ENCODE results near the gene B4GALT3. TPM values are rescaled to one million over a fixed set of nuclear protein-coding genes. Genes with fewer than 3 reads are reported as not detected.

Gene B4GALT3
- total RNA-seq, 3 donors from 2014 or later (not counting 1 experiment from before 2014, with no cell fraction given): 58.4 to 62.2 (median 59.4) TPM

DNA sequence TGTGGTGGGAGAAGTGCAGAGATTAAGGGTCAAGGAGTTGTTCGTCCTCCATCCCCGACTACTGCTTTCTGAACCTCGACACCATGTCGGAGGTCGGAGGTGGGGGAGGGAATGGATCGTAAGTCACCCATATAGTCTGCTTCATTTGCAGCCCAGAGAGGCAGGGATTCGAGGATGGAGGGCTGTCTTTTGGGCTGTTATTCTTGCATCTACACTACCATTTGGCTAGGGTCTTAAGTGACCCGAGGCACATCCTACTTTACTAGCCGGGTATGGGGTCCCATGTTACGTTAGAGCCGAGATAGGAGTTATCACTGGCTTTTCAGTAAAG, 17.4 kb downstream of the B4GALT3 start:
- Mint-ChIP-seq H3K36me3 (peaks cover 12% of the 10 kb centered on the region), H3K4me1 (peaks cover 35 to 64% of the 10 kb centered on the region in 2 donors), H3K9me3 (no peaks in the 10 kb centered on the region), H3K27ac (peak overlapping the region; percentile 79 to 97), H3K4me3 (peak overlapping the region; percentile 91), H3K27me3 (ENCODE audit: low read depth in 2 of 2) (no peaks in the 10 kb centered on the region)
- intact Hi-C loops (cut with micrococcal nuclease): no loop called here
- Histone ChIP-seq H3K27ac (ENCODE audit: low read length) (peak overlapping the region; percentile 84), H3K36me3 (ENCODE audit: control insufficient read depth, insufficient read depth, low read length) (peaks cover 26% of the 10 kb centered on the region), H3K4me1 (ENCODE audit: control insufficient read depth, insufficient read depth, low read length) (peaks cover 22% of the 10 kb centered on the region), H3K27me3 (ENCODE audit: control insufficient read depth, insufficient read depth, low read length) (no peaks in the 10 kb centered on the region), H3K4me3 (ENCODE audit: low read length) (peak overlapping the region; percentile 86), H3K9me3 (ENCODE audit: control insufficient read depth, insufficient read depth, low read length) (no peaks in the 10 kb centered on the region)
- DNase-seq (no peak), ATAC-seq (no peak)
- TF ChIP-seq CTCF (IDR thresholded peaks at IDR 0.05): no peak
- 16% methylated on average over 11 of the region's 11 CpGs for WGBS (ENCODE audit: insufficient coverage)

DNA sequence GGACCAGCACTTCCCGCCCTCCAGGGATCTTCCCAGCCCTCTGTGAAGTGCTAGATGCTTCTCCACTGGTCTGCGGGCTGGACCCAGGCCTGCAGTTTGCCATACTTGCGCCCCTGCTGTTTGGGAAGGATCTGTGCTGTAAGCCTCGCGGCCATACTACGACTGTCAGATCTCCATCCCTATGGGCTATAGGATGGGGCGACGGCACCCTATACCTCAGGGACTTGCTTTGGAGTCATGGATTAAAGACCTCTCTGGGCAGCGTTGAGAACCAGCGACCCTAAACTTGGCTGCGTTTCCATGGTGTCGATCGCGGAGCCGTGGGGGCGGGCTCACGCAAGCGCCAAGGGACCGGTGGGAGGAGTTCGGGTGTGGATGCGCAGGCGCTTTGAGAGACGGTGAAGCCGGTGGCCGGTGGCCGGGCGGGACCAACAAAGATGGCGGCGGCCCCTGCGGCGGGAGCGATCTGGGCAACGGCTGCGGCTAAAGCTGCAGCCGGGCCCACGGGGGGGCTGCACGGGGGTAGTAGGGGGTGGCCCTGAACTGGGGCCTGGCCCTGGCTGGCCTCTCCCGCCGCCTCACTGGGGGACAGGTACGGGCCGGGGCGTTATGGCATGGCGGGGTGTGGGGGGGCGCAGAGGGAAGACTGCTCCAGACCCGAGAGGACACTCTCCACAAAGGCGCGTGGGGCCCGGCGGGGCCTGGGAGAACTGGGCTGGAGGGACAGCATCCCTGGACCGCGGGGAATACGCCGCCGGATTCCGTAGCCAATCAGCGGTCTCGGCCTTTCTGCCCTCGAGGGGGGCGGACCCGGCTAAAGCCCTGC, 18.0 kb downstream of the B4GALT3 start, which contains the start of gene USP21:
Gene USP21, plus strand, starts transcription at position 414 of the 826 bp plus-strand sequence. CDS start 1,141 bp downstream, outside the sequence.
- no peaks in the 10 kb centered on the region for H3K27me3 ChIP-seq (ENCODE audit: control insufficient read depth, insufficient read depth, low read length)
- ATAC-seq (peak; percentile 93 to 96 (median 95)), DNase-seq (peak; percentile 93 to 96)
- Mint-ChIP-seq H3K9me3 (no peaks in the 10 kb centered on the region), H3K36me3 (peaks cover 12% of the 10 kb centered on the region), H3K4me1 (peaks cover 37 to 67% of the 10 kb centered on the region in 2 donors), H3K27me3 (ENCODE audit: low read depth in 2 of 2) (no peaks in the 10 kb centered on the region), H3K27ac (peak within 1 kb of the TSS; percentile 79 to 97), H3K4me3 (peak within 1 kb of the TSS; percentile 91)
- peak within 1 kb of the TSS; percentile 84 for H3K27ac ChIP-seq (ENCODE audit: low read length)
- TF ChIP-seq CTCF (IDR thresholded peaks at IDR 0.05): no peak
- H3K4me1 ChIP-seq (ENCODE audit: control insufficient read depth, insufficient read depth, low read length): peaks cover 28% of the 10 kb centered on the region
- H3K9me3 ChIP-seq (ENCODE audit: control insufficient read depth, insufficient read depth, low read length): no peaks in the 10 kb centered on the region
- 5% methylated on average over 60 of the region's 60 CpGs for WGBS (ENCODE audit: insufficient coverage)
- peaks cover 22% of the 10 kb centered on the region for H3K36me3 ChIP-seq (ENCODE audit: control insufficient read depth, insufficient read depth, low read length)
- intact Hi-C loops (cut with micrococcal nuclease): no loop called here
- H3K4me3 ChIP-seq (ENCODE audit: low read length): peak within 1 kb of the TSS; percentile 86

DNA sequence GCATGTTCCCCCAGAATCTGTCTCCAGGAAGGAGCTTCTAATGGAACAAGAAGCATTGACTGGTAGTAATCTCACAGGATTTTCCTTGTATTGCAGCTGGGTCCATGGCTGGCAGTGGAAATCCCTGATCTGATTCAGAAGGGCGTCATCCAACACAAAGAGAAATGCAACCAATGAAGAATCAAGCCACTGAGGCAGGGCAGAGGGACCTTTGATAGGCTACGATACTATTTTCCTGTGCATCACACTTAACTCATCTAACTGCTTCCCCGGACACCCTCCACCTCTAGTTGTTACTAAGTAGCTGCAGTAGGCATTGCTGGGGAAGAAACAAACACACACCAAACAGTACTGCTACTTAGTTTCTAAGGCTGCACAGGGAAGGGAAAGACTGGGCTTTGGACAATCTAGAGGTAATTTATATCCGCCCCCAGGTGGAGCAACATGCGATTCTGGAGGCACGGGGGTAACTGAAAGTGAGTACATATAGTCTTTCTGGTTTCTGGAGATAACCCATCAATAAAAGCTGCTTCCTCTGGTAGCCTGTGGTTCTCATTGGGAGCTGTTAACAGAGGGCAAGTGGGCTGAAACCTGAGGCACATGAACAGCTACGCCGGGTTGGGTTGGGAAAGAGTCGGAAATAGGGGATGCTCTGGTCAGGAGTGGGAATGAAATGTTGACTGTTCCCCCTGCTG, 18.8 kb downstream of the B4GALT3 start:
- H3K4me1 Mint-ChIP-seq: peaks cover 42 to 71% of the 10 kb centered on the region in 2 donors
- no peak for TF ChIP-seq CTCF (IDR thresholded peaks at IDR 0.05)
- H3K36me3 Mint-ChIP-seq: peaks cover 12% of the 10 kb centered on the region

More for the DNA sequence above, 18.8 kb downstream of the B4GALT3 start:
- peak overlapping the region; percentile 84 for H3K27ac ChIP-seq (ENCODE audit: low read length)
- ATAC-seq (no peak), DNase-seq (peak in 1 of 2 donors; percentile 31)
- H3K4me1 ChIP-seq (ENCODE audit: control insufficient read depth, insufficient read depth, low read length): peaks cover 30% of the 10 kb centered on the region
- WGBS (ENCODE audit: insufficient coverage): 61% methylated on average over 9 of the region's 9 CpGs
- no peaks in the 10 kb centered on the region for H3K27me3 ChIP-seq (ENCODE audit: control insufficient read depth, insufficient read depth, low read length)
- no peak overlapping the region for H3K4me3 ChIP-seq (ENCODE audit: low read length)
- Mint-ChIP-seq H3K27ac (peak overlapping the region; percentile 79 to 97), H3K9me3 (no peaks in the 10 kb centered on the region), H3K27me3 (ENCODE audit: low read depth in 2 of 2) (no peaks in the 10 kb centered on the region), H3K4me3 (peak overlapping the region; percentile 91)
- intact Hi-C loops (cut with micrococcal nuclease): no loop called here
- no peaks in the 10 kb centered on the region for H3K9me3 ChIP-seq (ENCODE audit: control insufficient read depth, insufficient read depth, low read length)
- peaks cover 22% of the 10 kb centered on the region for H3K36me3 ChIP-seq (ENCODE audit: control insufficient read depth, insufficient read depth, low read length)
